GM21367 (cell line): Measurements from ENCODE around the gene BHLHA15.

Experiments used
- ATAC-seq: cut with Tn5 transposase; IDR thresholded peaks from one replicate; pipeline ENCODE4 v1.9.1; 2021; ENCODE audit not compliant: unreplicated experiment

The BHLHA15 gene

DNA sequence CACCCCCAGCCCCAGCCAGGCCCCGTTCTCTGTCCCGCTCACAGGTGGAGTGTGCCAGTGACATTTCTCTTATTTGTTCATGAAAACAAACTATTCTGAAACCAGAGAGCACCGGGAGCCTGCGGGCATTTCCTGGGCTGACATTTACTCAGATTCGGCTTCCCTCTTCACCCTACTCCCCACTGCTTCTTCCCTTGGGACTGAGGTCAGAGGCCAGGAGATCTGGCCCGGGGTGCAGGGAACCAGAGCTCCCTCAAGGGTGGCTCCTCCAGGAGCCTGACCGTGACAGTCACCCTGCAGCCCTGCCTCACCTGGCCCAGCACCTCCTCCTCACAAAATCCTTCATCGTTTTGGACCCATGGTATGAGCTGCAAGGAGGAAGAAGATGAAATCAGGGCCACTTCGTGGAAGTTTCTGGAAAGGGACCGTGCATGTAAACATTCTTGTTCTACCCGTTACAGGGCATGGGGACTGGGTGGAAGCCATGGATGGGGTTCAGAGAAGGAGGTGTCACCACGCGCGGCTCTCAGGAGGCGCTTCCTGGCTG is 12.2 kb downstream of the BHLHA15 start:
- ATAC-seq = no peak

DNA sequence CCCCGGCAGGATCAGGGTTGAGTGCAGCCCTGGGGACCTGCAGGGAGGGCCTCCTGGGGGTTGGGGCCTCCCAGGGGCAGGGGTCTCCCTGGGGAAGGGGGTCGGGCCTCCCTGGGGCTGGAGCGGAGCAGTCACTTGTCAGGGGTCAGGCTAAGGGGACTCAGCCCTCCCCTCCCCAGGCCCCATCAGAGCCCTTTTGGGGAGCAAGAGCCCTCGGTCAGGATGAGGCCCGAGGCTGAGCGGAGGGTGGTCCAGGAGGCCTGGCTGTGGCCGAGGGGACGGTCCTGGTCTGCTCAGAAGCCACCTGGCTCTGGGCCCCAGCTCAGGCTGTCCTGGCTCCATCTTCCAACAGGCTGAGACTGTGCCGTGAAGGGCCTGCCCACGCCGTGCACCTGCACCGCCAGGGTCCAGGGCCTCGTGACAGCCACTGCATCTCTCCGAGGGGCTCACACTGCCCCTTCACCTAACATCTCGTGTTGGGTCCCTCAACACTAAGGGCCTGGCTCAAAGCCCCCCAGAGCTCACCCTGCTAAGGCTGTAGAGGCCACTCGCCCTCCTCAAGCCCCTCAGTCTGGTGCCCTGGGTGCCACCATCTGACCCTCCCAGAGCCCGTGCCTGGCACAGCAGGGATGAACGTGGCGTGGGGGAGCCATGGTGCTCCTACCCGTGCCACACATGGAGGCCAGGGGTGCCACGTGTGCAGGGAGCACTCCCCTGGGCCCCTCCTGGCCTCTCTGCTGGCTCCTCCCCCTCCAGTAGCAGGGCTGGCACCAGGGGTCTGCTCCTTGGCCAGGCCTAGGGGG is 12.9 kb downstream of the BHLHA15 start:
- no peak for ATAC-seq

DNA sequence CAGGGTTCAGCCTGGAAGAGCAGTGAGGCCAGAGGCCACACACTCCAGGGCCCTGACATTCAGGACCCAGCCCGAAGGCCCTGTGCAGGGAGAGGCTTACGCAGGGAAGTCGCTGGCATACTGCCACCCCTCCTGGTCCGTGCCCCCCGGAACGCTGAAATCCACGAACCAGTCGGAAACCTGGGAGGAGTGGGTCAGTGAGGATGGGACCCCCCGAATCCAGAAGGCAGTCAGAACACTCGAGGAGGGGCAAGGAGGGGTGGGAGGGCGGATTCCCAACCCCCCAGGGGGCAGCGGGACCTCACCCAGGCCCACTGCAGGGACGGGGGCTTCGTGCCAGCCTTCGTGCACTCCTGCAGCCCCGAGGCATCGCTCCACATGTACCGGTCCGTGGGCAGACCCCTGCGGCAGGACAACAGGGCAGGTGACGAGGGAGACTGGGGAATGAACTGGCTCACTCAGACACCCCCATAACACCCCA is 13.5 kb downstream of the BHLHA15 start:
- no peak for ATAC-seq

DNA sequence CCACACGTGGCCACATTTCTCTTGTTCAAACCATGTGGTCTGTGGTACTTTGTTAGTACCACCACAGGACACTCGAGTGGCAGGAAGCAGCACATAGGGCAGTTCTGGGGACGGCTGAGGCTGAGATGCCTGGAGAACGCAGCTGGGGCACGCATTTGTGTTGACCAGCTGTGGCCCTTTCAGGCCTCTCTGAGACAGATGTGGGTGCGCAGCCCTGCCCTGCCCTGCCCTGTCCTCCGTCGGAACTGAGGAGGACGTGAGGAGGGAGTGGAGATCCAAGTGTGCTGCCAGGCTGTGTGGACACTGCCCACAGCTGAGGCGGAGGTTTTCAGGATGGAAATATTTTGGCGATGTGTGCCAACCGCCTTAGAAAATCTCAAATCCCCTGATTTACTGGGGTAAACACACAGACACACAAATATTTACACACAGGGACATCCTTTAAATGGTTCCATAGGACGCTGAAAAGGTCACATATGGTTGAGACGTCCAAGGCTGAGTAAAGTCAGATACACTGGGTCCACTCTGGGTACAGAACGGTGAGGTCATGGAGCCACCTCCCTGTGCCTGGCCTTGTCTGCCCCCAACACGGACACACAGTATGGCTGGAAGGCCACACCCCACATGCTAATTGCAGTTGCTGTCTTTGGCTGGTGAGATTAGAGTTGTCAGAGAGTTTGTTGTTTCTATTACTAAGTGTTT is 14.8 kb downstream of the BHLHA15 start:
- ATAC-seq = no peak

GRCh38 chr7:98227939-98228338 is 16.7 kb downstream of the BHLHA15 start:
- ATAC-seq = no peak

DNA sequence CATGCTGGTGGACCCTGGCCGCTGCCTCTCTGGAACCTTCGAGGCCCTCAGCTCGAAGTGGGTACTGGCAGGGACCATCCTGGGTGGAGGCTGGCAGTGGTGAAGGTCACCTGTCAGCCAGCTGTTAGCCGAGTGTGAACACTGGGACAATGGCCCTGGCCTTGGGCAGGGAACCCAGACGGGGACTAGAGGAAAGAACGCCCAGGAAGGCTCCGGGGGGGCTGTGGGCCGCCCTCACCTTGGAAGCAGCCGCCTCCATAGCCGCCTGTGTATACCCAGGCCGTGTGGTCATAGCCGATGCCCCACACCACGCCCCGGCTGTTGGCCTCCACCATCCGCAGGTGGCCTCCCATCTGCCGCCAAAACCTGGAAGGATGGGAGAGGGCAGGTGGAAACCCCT is 17.6 kb downstream of the BHLHA15 start:
- ATAC-seq = no peak

GRCh38 chr7:98229441-98229840 is 18.2 kb downstream of the BHLHA15 start:
- no peak for ATAC-seq

DNA sequence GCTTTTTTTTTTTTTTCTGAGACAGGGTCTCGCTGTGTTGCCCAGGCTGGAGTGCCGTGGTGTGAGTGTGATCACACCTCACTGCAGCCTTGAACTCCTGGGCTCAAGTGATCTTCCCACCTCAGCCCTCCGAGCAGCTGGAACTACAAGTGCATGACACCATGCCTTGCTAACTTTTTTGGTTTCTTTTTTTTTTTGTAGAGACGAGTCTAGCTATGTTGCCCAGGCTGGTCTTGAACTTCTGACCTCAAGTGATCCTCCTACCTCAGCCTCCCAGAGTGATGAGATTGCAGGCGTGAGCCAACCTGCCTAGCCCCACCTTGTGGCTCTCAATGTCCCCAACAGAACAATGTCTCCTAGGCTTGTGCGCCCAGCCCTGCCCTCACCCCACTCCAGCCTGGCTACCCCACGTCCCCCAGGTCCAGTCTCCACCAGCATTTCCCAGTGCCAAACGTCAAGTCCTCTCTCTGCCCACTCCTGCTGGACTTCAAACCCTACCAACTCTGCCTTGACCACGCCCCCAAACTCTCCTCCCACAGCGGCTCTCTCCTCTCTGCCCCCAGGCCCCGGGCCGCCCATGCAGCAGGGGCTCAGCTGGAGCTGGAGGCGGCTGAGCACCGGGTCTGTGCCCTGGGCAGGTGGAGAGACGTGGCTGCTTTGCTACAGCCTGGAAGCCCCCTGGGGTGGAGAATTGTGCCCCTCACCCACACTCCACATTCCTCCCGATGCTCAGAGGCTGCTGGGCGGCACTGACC is 18.9 kb downstream of the BHLHA15 start:
- no peak for ATAC-seq

DNA sequence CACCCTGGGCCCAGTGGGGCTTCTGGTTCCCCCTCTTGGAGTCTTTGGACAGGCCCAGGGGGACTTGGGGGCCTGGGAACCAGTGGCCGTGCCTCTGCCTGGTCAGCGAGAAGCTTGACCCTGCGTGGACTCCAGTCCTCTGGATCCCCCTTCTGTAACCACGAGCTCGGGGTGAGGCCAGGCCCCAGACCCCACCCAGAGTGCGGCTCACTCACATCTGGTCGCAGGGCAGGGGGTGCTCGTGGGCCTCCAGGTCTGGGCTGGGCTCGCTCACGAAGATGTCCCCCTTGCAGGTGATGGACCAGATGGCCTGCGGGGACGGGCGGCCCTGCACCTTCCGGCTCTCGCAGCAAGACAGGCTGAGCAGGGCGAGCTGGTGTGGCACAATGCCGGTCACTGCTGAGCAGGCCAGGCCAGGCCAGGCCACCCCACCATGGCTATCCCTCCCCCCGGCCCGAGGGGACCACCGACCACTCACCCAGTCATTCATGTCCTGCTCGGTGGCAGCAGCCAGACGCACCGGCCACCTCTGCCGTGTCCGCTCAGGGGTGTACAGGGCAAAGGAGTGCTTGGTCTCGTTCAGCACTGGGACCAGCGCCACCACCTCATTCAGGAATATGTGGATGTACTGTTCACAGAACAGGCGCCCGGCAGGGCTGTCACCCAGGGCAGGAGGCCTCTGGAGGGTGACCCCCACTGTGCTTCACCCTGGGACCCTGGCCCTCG is 19.7 kb downstream of the BHLHA15 start:
- no peak for ATAC-seq

DNA sequence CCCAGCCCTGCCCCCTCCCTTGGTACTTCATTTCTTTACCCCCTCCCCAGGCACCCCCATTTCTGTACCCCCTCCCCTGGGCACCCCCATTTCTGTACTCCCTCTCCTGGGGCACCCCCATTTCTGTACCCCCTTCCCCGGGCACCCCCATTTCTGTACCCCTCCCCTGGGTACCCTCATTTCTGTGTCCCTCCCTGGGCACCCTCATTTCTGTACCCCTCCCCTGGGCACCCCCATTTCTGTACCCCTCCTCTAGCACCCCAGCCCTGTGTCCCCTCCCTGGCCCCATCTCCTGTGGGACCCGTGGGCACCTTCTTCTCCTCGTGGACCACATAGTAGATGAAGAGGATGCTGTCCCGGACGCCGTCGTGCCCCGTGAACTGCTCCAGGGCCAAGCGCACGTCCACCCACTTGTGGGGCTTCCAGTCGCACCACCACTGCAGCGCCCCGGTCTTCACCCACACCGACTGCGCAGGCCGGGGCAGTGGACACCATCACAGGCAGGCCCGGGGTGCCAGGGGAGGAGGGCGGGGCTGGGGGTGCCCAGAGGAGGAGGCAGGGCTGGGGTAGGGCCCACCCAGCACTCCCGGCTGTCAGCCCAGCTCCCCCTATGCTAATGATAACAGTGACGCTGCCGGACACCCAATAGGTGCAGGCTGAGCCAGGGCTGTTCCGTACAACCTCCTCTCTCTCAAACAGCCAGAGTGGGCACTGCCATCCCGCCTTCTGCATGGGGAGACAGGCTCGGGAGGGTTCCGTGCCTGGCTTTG is 20.4 kb downstream of the BHLHA15 start:
- ATAC-seq = no peak

GRCh38 chr7:98232263-98232585 is 21.0 kb downstream of the BHLHA15 start:
- no peak for ATAC-seq

- no peak for ATAC-seq
These were observed 21.6 kb downstream of the BHLHA15 start for GRCh38 chr7:98232799-98233198.

DNA sequence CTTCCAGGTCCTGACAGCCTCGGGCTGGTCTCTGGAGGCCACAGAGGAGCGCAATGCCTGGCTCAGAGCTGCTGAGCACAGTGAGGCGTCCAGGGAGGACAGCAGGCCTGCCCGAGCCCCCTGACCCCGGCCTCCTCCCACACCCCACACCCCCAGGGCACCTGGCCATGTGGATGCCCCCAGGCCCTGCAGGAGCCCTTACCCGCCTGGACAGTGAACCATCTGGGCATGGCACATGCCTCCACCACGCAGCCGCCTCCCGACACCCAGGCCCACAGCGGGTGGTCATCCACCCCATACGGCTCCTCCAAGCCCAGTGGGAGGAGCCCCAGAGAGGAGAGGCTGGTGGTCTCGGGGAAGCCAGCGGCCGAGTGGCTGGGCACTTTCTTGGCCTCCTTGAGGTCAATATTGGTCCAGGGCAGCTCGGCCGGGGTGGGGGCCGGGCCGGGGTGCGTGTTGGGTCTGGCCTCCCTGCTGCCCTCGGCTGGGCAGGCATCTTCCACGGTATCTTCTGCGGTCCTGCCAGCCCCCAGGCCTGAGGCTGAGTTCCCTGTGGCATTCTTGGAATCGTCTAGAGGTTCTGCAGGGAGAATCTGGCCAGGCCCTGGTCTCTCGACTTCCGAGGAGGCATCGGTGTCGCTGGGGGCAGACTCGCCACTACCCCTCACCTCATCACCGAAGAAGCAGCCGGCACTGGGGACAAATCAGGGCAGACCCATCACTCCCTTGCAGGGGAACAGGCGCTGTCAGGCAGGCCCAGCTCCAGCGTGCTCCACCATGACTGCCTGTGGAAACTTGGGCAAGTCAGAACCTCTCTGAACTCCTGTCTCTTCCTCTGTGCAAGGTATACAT is 22.2 kb downstream of the BHLHA15 start:
- no peak for ATAC-seq

DNA sequence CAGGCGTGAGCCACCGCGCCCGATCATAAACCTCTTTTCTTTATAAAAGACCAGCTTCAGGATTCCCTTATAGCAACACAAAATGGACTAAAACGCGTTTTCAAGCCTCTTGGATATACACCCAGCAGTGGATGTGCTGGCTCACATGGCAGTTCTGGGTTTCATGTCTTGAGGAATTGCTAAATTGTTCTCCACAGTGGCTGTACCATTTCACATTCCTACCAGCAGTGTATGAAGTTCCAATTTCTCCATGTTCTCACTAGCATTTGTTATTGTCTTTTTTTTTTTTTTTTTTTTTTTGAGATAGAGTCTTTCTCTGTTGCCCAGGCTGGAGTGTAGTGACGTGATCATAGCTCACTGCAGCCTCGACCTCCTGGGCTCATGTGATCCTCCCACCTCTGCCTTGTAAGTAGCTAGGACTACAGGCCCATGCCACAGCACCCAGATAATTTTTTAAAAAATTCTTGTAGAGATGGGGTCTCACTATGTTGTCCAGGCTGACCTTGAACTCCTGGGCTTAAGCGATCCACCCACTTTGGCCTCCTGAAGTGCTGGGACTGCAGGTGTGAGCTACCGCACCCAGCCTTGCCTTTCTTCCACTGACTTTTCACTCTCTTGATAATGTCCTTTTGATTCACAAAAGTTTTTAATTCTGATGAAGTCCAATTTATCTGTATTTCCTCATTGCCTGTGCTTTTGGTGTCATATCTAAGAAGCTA is 23.3 kb downstream of the BHLHA15 start:
- ATAC-seq = no peak

DNA sequence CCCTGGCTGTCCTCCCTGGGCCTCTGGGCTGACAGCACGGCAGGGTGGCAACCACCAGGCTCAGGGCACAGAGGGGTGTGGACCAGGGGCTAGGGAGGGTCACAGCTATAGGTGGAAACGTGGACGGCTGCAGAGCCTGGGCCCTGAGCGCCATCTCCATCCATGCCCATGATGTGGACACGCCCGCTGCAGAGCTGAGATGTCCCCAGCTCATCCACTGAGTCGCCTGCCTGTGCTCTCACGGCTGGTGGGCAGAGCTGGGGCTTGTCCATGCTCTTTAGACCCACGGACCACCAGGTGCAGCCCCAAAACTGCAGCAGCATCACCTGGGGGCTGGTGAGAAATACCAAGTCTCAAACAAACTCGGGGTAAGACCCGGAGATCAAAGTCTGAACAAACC is 24.7 kb downstream of the BHLHA15 start:
- ATAC-seq = no peak

DNA sequence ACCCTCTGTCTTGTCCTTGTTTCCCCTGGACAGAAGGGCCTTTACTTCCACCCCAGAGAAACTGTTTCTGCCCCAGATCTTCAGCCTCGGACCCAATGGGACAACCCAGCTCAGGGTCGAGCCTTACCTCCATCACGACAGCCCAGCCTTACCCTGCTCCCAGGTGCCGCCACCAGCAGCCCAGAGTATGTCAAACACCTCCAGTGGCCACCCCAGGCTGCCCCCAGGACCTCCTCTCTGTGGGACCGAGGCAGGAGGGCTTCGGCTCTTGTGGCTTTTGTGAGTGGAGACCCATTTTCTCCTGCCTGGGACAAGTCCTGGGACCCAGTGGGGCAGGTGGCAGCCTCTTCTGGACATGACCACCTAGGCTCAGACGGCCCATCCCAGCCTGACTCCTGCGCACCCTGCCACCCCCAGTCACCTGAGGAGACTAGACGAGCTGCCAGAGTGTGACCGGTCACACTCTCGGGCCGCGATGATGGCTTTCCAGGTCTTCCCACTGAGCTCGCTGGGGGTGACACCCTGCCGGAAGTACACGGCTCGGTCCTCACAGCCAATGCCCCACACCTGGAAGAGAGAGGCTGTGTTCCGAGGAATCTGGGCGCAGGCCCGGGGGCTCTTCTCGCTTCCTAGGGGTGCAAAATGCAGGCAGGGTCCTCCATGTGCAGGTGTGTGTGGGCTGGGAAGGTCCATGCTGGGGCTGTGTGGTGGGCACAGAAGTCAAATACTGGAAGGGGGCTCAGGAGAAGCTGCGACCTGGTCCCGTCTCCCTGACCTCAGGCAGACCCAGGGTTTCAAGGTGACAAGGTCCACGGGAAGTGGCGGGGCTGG is 25.3 kb downstream of the BHLHA15 start:
- ATAC-seq = no peak

- no peak for ATAC-seq
These were observed 26.8 kb downstream of the BHLHA15 start for GRCh38 chr7:98238076-98238475.

GRCh38 chr7:98238976-98239375 is 27.7 kb downstream of the BHLHA15 start:
- ATAC-seq = no peak
